Parathyroid adenoma (tissue), 2 donors: ENCODE measurements around the gene CD44.

Experiments
- H2AFZ ChIP-seq: fragments of 300-600 bp; sonication (generic); one replicate; pipeline ENCODE4 v1.7.0; 2017; ENCODE audit warnings: antibody characterized with exemption, mild to moderate bottlenecking
- H3K27ac ChIP-seq: fragments of 300-600 bp; sonication (generic); one replicate; pipeline ENCODE4 v1.7.0; 2017
- H3K27me3 ChIP-seq: fragments of 300-600 bp; sonication (generic); one replicate; pipeline ENCODE4 v1.7.0; 2017; ENCODE audit warnings: low read length; ENCODE audit not compliant: control insufficient read depth, insufficient read depth
- H3K36me3 ChIP-seq: fragments of 300-600 bp; sonication (generic); one replicate; pipeline ENCODE4 v1.7.0; 2017; ENCODE audit warnings: low read length; ENCODE audit not compliant: control insufficient read depth, insufficient read depth
- H3K4me1 ChIP-seq: fragments of 300-600 bp; sonication (generic); one replicate; pipeline ENCODE4 v1.7.0; 2017; ENCODE audit warnings: control low read depth
- H3K4me2 ChIP-seq: fragments of 300-600 bp; sonication (generic); one replicate; pipeline ENCODE4 v1.7.0; 2017; ENCODE audit warnings: low read length
- H3K4me3 ChIP-seq: fragments of 300-600 bp; sonication (generic); one replicate; pipeline ENCODE4 v1.7.0; 2017; ENCODE audit warnings: low read depth, low read length
- H3K79me2 ChIP-seq: fragments of 300-600 bp; sonication (generic); one replicate; pipeline ENCODE4 v1.7.0; 2017; ENCODE audit warnings: control low read depth
- H3K9ac ChIP-seq: fragments of 300-600 bp; sonication (generic); one replicate; pipeline ENCODE4 v1.7.0; 2017; ENCODE audit warnings: mild to moderate bottlenecking
- H3K9me3 ChIP-seq: fragments of 300-600 bp; sonication (generic); one replicate; pipeline ENCODE4 v1.7.0; 2017; ENCODE audit warnings: low read length; ENCODE audit not compliant: control insufficient read depth
- CTCF ChIP-seq: fragments of 300-600 bp; sonication (generic); IDR thresholded peaks from one replicate; pipeline ENCODE4 v1.7.0; 2017; ENCODE audit warnings: antibody characterized with exemption, mild to moderate bottlenecking
- donor health status: primary hyperparathyroidism.

Gene CD44

GRCh38 chr11:35262735-35263134 lies 123.8 kb downstream of the CD44 start:
- Histone ChIP-seq H3K27me3 (no peaks in the 10 kb centered on the region), H3K4me3 (no peak overlapping the region), H3K79me2 (no peaks in the 10 kb centered on the region), H3K4me1 (no peaks in the 10 kb centered on the region), H3K9ac (no peak overlapping the region), H3K4me2 (no peak overlapping the region), H3K27ac (no peak overlapping the region), H2AFZ (no peak overlapping the region), H3K36me3 (no peaks in the 10 kb centered on the region), H3K9me3 (no peaks in the 10 kb centered on the region)
- TF ChIP-seq CTCF: no peak

- no peak overlapping the region for H3K4me2 ChIP-seq
- H3K27me3 ChIP-seq: no peaks in the 10 kb centered on the region
- no peak overlapping the region for H3K9ac ChIP-seq
- H3K36me3 ChIP-seq: no peaks in the 10 kb centered on the region
- no peaks in the 10 kb centered on the region for H3K9me3 ChIP-seq
- H3K4me1 ChIP-seq: no peaks in the 10 kb centered on the region
- H3K4me3 ChIP-seq: no peak overlapping the region
- no peaks in the 10 kb centered on the region for H3K79me2 ChIP-seq
- H3K27ac ChIP-seq: no peak overlapping the region
- H2AFZ ChIP-seq: no peak overlapping the region
- TF ChIP-seq CTCF: no peak
These were observed 126.9 kb downstream of the CD44 start for GRCh38 chr11:35265755-35266454.

- Histone ChIP-seq H3K36me3 (no peaks in the 10 kb centered on the region), H3K79me2 (no peaks in the 10 kb centered on the region), H3K27me3 (no peaks in the 10 kb centered on the region), H3K27ac (no peak overlapping the region), H3K9me3 (no peaks in the 10 kb centered on the region), H3K4me3 (no peak overlapping the region), H3K9ac (no peak overlapping the region), H2AFZ (no peak overlapping the region), H3K4me2 (no peak overlapping the region), H3K4me1 (no peaks in the 10 kb centered on the region)
- TF ChIP-seq CTCF: no peak
These were observed 128.5 kb downstream of the CD44 start for GRCh38 chr11:35267504-35267903.

- no peak for TF ChIP-seq CTCF
- no peaks in the 10 kb centered on the region for H3K4me1 ChIP-seq
- no peaks in the 10 kb centered on the region for H3K36me3 ChIP-seq
- no peaks in the 10 kb centered on the region for H3K79me2 ChIP-seq
- no peak overlapping the region for H3K9ac ChIP-seq
- no peaks in the 10 kb centered on the region for H3K27me3 ChIP-seq
- no peak overlapping the region for H3K4me3 ChIP-seq
- no peak overlapping the region for H2AFZ ChIP-seq
- H3K27ac ChIP-seq: no peak overlapping the region
- H3K9me3 ChIP-seq: no peaks in the 10 kb centered on the region
- H3K4me2 ChIP-seq: no peak overlapping the region
These were observed 131.4 kb downstream of the CD44 start for GRCh38 chr11:35270342-35270741.

GRCh38 chr11:35271031-35271430 lies 132.1 kb downstream of the CD44 start:
- no peak overlapping the region for H3K4me3 ChIP-seq
- no peaks in the 10 kb centered on the region for H3K27me3 ChIP-seq
- no peaks in the 10 kb centered on the region for H3K4me1 ChIP-seq
- H3K79me2 ChIP-seq: no peaks in the 10 kb centered on the region
- no peak for TF ChIP-seq CTCF
- H3K9me3 ChIP-seq: no peaks in the 10 kb centered on the region
- no peak overlapping the region for H2AFZ ChIP-seq
- H3K9ac ChIP-seq: no peak overlapping the region
- no peak overlapping the region for H3K27ac ChIP-seq
- no peaks in the 10 kb centered on the region for H3K36me3 ChIP-seq
- H3K4me2 ChIP-seq: no peak overlapping the region
